Neural progenitor cell (in vitro differentiated cells): ENCODE data around the gene PPP2R5D. TPM values are rescaled to one million over a fixed set of nuclear protein-coding genes. Genes with fewer than 3 reads are reported as not detected.
"Not testable (repeated sequence)": the region's sequence is repeated elsewhere in the genome, so short reads cannot be mapped to it uniquely, and the experiment has no call there.

Experiments
- DNase-seq: peaks from one replicate; pipeline ENCODE4 v3.0.0-alpha.2; 2016; ENCODE audit warnings: low spot score
- H2AFZ ChIP-seq: fragments of 200-600 bp; sonication (generic); replicated peaks from 2 replicates; pipeline ENCODE4 v1.6.1; 2016; ENCODE audit warnings: antibody characterized with exemption
- H3F3A ChIP-seq: fragments of 200-600 bp; sonication (generic); 2 replicates; pipeline ENCODE4 v1.6.1; 2016; ENCODE audit warnings: antibody characterized with exemption, low read depth
- H3K27ac ChIP-seq: fragments of 200-600 bp; sonication (generic); 2 replicates; pipeline ENCODE4 v1.5.1; 2016; ENCODE audit warnings: mild to moderate bottlenecking
- H3K27me3 ChIP-seq: fragments of 200-600 bp; sonication (generic); 2 replicates; pipeline ENCODE4 v1.6.1; 2016; ENCODE audit warnings: mild to moderate bottlenecking, moderate library complexity
- H3K36me3 ChIP-seq: fragments of 200-600 bp; sonication (generic); 2 replicates; pipeline ENCODE4 v1.5.1; 2016
- H3K4me1 ChIP-seq: fragments of 200-600 bp; sonication (generic); 2 replicates; pipeline ENCODE4 v1.6.1; 2016; ENCODE audit warnings: mixed run types
- H3K4me2 ChIP-seq: fragments of 200-600 bp; sonication (generic); 2 replicates; pipeline ENCODE4 v1.6.1; 2016
- H3K4me3 ChIP-seq: fragments of 200-600 bp; sonication (generic); 2 replicates; pipeline ENCODE4 v1.5.1; 2016
- H3K79me2 ChIP-seq: fragments of 200-600 bp; sonication (generic); 2 replicates; pipeline ENCODE4 v1.6.1; 2016; ENCODE audit warnings: low read depth
- H3K9ac ChIP-seq: fragments of 200-600 bp; sonication (generic); 2 replicates; pipeline ENCODE4 v1.6.1; 2016
- H3K9me3 ChIP-seq: fragments of 200-600 bp; sonication (generic); 2 replicates; pipeline ENCODE4 v1.5.1; 2016; ENCODE audit warnings: low read depth
- H4K20me1 ChIP-seq: fragments of 200-600 bp; sonication (generic); 2 replicates; pipeline ENCODE4 v1.6.1; 2016; ENCODE audit warnings: low read depth
- H3K27ac Mint-ChIP-seq: 3 replicates; pipeline ENCODE4 v1.8.0; 2021; ENCODE audit warnings: mixed read lengths
- H3K27me3 Mint-ChIP-seq: 2 replicates; pipeline ENCODE4 v1.8.0; 2022; ENCODE audit warnings: low read depth, mild to moderate bottlenecking, inconsistent platforms, moderate library complexity, mixed read lengths; ENCODE audit not compliant: insufficient read depth
- H3K36me3 Mint-ChIP-seq: 3 replicates; pipeline ENCODE4 v1.8.0; 2021; ENCODE audit warnings: mixed read lengths
- H3K4me1 Mint-ChIP-seq: 3 replicates; pipeline ENCODE4 v1.8.0; 2021; ENCODE audit warnings: mixed read lengths
- H3K4me3 Mint-ChIP-seq: 3 replicates; pipeline ENCODE4 v1.8.0; 2021; ENCODE audit warnings: mild to moderate bottlenecking, moderate library complexity, mixed read lengths
- H3K9me3 Mint-ChIP-seq: 3 replicates; pipeline ENCODE4 v1.8.0; 2020; ENCODE audit warnings: mixed read lengths
- EZH2 ChIP-seq: fragments of 200-600 bp; sonication (generic); IDR thresholded peaks from 2 replicates; pipeline ENCODE4 v1.6.1; 2017; ENCODE audit warnings: antibody characterized with exemption, mild to moderate bottlenecking, moderate library complexity
- EZH2phosphoT487 ChIP-seq: fragments of 200-600 bp; sonication (generic); IDR thresholded peaks from 2 replicates; pipeline ENCODE4 v1.6.1; 2017; ENCODE audit warnings: antibody characterized with exemption
- total RNA-seq: library from RNA; depleted of rRNA; stranded (reverse); fragments of >200 nt; gene quantifications from 2 replicates; pipeline ENCODE4 v1.2.3, GENCODE V29; 2015; ENCODE audit warnings: low replicate concordance
- TF ChIP-seq, protein P1 (sequence below): fragments of 200-600 bp; sonication (generic); IDR thresholded peaks from 2 replicates; pipeline ENCODE4 v1.5.1; 2017; ENCODE audit warnings: antibody characterized with exemption, mild to moderate bottlenecking

The PPP2R5D gene
- total RNA-seq, 1 donor from 2014 or later = 75.0 TPM

DNA sequence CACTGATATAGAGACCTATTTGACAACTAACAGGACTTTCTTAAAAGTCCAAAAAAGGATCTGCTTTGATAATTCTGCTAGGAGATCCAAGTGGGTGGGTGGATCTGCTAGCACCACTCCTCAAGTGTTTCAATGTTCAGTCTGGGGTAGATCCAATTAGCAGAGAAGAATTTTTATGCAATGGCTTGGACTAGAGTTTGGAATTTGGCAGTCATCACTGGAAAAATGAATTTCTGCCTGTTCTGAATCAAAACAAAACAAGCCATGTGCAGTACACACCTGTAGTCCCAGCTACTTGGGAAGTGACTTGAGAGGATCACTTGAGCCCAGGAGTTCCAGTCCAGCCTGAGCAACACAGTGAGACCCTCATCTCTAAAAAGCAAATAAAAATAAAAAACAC is 36.4 kb upstream of the PPP2R5D start:
- no peak for DNase-seq
- H3K9me3 Mint-ChIP-seq = no peaks in the 10 kb centered on the region
- no peak for TF ChIP-seq EZH2phosphoT487
- no peak for TF ChIP-seq EZH2
- Histone ChIP-seq H3K9me3 (no peaks in the 10 kb centered on the region), H3K4me3 (no peak overlapping the region), H3K4me2 (no peak overlapping the region), H3K27ac (no peak overlapping the region), H3K4me1 (no peaks in the 10 kb centered on the region), H2AFZ (no peak overlapping the region), H3K79me2 (no peaks in the 10 kb centered on the region), H3F3A (peaks cover 2% of the 10 kb centered on the region), H3K36me3 (no peaks in the 10 kb centered on the region), H3K9ac (no peak overlapping the region), H4K20me1 (no peaks in the 10 kb centered on the region), H3K27me3 (no peaks in the 10 kb centered on the region)
- H3K4me3 Mint-ChIP-seq = no peak overlapping the region
- H3K27me3 Mint-ChIP-seq = peaks cover 6% of the 10 kb centered on the region
- peaks cover 8% of the 10 kb centered on the region for H3K36me3 Mint-ChIP-seq
- peaks cover 3% of the 10 kb centered on the region for H3K4me1 Mint-ChIP-seq
- no peak overlapping the region for H3K27ac Mint-ChIP-seq

DNA sequence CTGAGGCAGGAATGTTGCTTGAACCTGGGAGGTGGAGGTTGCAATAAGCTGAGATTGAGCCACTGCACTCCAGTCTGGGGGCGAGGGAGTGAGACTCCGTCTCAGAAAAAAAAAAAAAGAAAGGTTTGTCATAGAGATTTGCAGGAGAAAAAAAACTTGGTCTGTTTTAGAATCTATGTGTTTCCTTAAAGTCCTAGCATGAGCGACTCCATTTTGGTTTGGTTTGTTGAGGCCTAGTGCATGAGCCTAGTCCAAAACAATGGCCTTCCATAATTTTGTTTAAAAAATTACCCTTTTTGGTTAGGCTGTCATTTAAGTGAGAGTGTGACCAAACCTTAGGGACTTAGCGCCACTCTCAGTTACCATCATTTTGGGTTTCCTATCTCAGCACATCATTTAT is 32.0 kb upstream of the PPP2R5D start:
- no peaks in the 10 kb centered on the region for H3K27me3 ChIP-seq
- H3K27ac Mint-ChIP-seq = no peak overlapping the region
- no peaks in the 10 kb centered on the region for H4K20me1 ChIP-seq
- no peak overlapping the region for H3K4me2 ChIP-seq
- no peak overlapping the region for H3K4me3 ChIP-seq
- no peaks in the 10 kb centered on the region for H3K9me3 Mint-ChIP-seq
- H2AFZ ChIP-seq = no peak overlapping the region
- no peak overlapping the region for H3K9ac ChIP-seq
- H3K36me3 ChIP-seq = no peaks in the 10 kb centered on the region
- peaks cover 3% of the 10 kb centered on the region for H3K4me1 Mint-ChIP-seq
- TF ChIP-seq EZH2 = no peak
- TF ChIP-seq, protein P1, sequence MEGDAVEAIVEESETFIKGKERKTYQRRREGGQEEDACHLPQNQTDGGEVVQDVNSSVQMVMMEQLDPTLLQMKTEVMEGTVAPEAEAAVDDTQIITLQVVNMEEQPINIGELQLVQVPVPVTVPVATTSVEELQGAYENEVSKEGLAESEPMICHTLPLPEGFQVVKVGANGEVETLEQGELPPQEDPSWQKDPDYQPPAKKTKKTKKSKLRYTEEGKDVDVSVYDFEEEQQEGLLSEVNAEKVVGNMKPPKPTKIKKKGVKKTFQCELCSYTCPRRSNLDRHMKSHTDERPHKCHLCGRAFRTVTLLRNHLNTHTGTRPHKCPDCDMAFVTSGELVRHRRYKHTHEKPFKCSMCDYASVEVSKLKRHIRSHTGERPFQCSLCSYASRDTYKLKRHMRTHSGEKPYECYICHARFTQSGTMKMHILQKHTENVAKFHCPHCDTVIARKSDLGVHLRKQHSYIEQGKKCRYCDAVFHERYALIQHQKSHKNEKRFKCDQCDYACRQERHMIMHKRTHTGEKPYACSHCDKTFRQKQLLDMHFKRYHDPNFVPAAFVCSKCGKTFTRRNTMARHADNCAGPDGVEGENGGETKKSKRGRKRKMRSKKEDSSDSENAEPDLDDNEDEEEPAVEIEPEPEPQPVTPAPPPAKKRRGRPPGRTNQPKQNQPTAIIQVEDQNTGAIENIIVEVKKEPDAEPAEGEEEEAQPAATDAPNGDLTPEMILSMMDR = no peak
- no peak for TF ChIP-seq EZH2phosphoT487
- H3K27ac ChIP-seq = no peak overlapping the region
- no peak overlapping the region for H3K4me3 Mint-ChIP-seq
- no peaks in the 10 kb centered on the region for H3K79me2 ChIP-seq
- no peaks in the 10 kb centered on the region for H3K4me1 ChIP-seq
- H3K36me3 Mint-ChIP-seq = peaks cover 2% of the 10 kb centered on the region
- H3F3A ChIP-seq = no peaks in the 10 kb centered on the region
- H3K27me3 Mint-ChIP-seq = peaks cover 4% of the 10 kb centered on the region
- no peaks in the 10 kb centered on the region for H3K9me3 ChIP-seq
- DNase-seq = no peak

DNA sequence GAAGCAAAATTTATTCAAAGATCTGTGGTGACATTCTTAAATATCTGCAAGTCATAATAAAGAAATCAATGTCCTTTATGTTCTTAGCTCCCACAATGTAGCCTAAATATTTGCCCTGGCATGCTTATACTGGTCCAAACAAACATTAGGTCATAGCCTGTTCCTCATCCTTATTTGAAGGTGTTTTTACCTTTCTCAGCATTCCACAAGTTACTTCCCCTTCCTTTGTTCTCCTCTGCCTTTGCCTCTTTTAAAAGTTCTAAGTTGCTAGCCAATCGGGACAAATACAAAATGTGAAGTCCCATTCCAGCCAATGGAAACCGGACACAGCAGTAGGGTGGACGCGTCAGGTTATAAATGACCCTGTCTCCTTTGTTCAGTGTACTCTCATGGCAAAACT is 30.0 kb upstream of the PPP2R5D start:
- not testable (repeated sequence) for H3K4me1 ChIP-seq

DNA sequence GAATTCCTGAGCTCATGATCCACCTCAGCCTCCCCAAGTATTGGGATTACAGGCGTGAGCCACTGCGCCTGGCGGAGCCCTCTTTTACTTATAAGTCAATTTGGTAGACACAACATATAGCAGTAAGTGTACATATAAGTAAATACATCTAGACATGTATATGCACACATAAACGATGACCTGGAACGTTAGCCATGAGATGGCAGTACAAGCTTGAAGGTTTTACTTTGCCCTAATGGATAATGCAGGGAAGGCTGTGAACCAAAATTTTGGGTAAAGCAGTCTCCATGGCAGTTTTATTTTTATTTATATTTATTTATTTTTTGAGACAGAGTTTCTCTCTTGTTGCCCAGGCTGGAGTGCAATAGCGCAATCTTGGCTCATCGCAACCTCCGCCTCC is 26.2 kb upstream of the PPP2R5D start:
- H3K9me3 ChIP-seq = no peaks in the 10 kb centered on the region
- no peak overlapping the region for H3K9ac ChIP-seq
- H2AFZ ChIP-seq = no peak overlapping the region
- peaks cover 27% of the 10 kb centered on the region for H3F3A ChIP-seq
- H3K4me2 ChIP-seq = no peak overlapping the region
- H3K4me1 ChIP-seq = no peaks in the 10 kb centered on the region
- H3K27ac ChIP-seq = no peak overlapping the region
- no peak for DNase-seq
- H3K27me3 Mint-ChIP-seq = peaks cover 26% of the 10 kb centered on the region
- TF ChIP-seq EZH2 = no peak
- TF ChIP-seq, protein P1 = no peak
- no peak for TF ChIP-seq EZH2phosphoT487
- no peak overlapping the region for H3K4me3 ChIP-seq
- peaks cover 35% of the 10 kb centered on the region for H3K27me3 ChIP-seq
- no peaks in the 10 kb centered on the region for H3K36me3 ChIP-seq
- H4K20me1 ChIP-seq = no peaks in the 10 kb centered on the region
- H3K4me1 Mint-ChIP-seq = peaks cover 11% of the 10 kb centered on the region
- H3K27ac Mint-ChIP-seq = no peak overlapping the region
- no peak overlapping the region for H3K4me3 Mint-ChIP-seq
- H3K9me3 Mint-ChIP-seq = no peaks in the 10 kb centered on the region
- peaks cover 6% of the 10 kb centered on the region for H3K36me3 Mint-ChIP-seq
- no peaks in the 10 kb centered on the region for H3K79me2 ChIP-seq

More for the DNA sequence above, 30.0 kb upstream of the PPP2R5D start:
- not testable (repeated sequence) for H3K9me3 Mint-ChIP-seq, H4K20me1 ChIP-seq, H3K36me3 Mint-ChIP-seq, H3K4me1 Mint-ChIP-seq, H3K9ac ChIP-seq, H3K4me2 ChIP-seq, DNase-seq, H3K36me3 ChIP-seq, H3F3A ChIP-seq, H3K27me3 Mint-ChIP-seq, H3K27ac Mint-ChIP-seq, H3K27me3 ChIP-seq, H3K9me3 ChIP-seq, H3K4me3 Mint-ChIP-seq, H2AFZ ChIP-seq, H3K79me2 ChIP-seq, H3K4me3 ChIP-seq, H3K27ac ChIP-seq
